Astrocyte (in vitro differentiated cells and primary cell): ENCODE data around the gene BRI3. TPM values are rescaled to one million over a fixed set of nuclear protein-coding genes. Genes with fewer than 3 reads are reported as not detected.
"Not testable (repeated sequence)": the region's sequence is repeated elsewhere in the genome, so short reads cannot be mapped to it uniquely, and the experiment has no call there.

Experiments used
- DNase-seq: peaks from one replicate; pipeline ENCODE4 v3.0.0-alpha.2; 2010; ENCODE audit warnings: low read depth
- FAIRE-seq: peaks from 2 replicates; lab custom pipeline; 2011; peaks lifted over from hg19 to GRCh38; lab: Jason Lieb, UNC
- H2AFZ ChIP-seq: 2 replicates; pipeline ENCODE4 v1.6.0; 2012; ENCODE audit warnings: low read depth, low read length, inconsistent platforms
- H3K27ac ChIP-seq: 2 replicates; pipeline ENCODE4 v1.5.1; 2011; ENCODE audit warnings: low read depth, low read length, inconsistent platforms
- H3K27me3 ChIP-seq: 2 replicates; pipeline ENCODE4 v1.6.0; 2011; ENCODE audit warnings: low read length, inconsistent platforms; ENCODE audit not compliant: insufficient read depth
- H3K36me3 ChIP-seq: 2 replicates; pipeline ENCODE4 v1.5.1; 2011; ENCODE audit warnings: low read length, inconsistent platforms; ENCODE audit not compliant: insufficient read depth
- H3K4me1 ChIP-seq: 2 replicates; pipeline ENCODE4 v1.5.1; 2011; ENCODE audit warnings: low read length, inconsistent platforms; ENCODE audit not compliant: insufficient read depth
- H3K4me2 ChIP-seq: 2 replicates; pipeline ENCODE4 v1.6.0; 2012; ENCODE audit warnings: low read length, inconsistent platforms
- H3K4me3 ChIP-seq: 2 replicates; pipeline ENCODE4 v1.5.1; 2011; ENCODE audit warnings: low read depth, mild to moderate bottlenecking, low read length, inconsistent platforms; ENCODE audit not compliant: insufficient read depth
- H3K79me2 ChIP-seq: 2 replicates; pipeline ENCODE4 v1.6.0; 2012; ENCODE audit warnings: mild to moderate bottlenecking, low read length, inconsistent platforms; ENCODE audit not compliant: insufficient read depth
- H3K9ac ChIP-seq: 2 replicates; pipeline ENCODE4 v1.6.0; 2012; ENCODE audit warnings: mild to moderate bottlenecking, low read length, inconsistent platforms
- H3K9me3 ChIP-seq: 2 replicates; pipeline ENCODE4 v1.5.1; 2012; ENCODE audit warnings: low read depth, mild to moderate bottlenecking, low read length, inconsistent platforms; ENCODE audit not compliant: insufficient read depth
- H4K20me1 ChIP-seq: 2 replicates; pipeline ENCODE4 v1.6.0; 2012; ENCODE audit warnings: low read length, inconsistent platforms; ENCODE audit not compliant: insufficient read depth
- H3K27ac Mint-ChIP-seq: one replicate; pipeline ENCODE4 v1.8.0; 2021; ENCODE audit warnings: mild to moderate bottlenecking, mixed read lengths; ENCODE audit not compliant: unreplicated experiment
- H3K27me3 Mint-ChIP-seq: one replicate; pipeline ENCODE4 v1.8.0; 2021; ENCODE audit warnings: low read depth, mixed read lengths; ENCODE audit not compliant: unreplicated experiment
- H3K36me3 Mint-ChIP-seq: one replicate; pipeline ENCODE4 v1.8.0; 2021; ENCODE audit warnings: low read depth, mixed read lengths; ENCODE audit not compliant: unreplicated experiment
- H3K4me1 Mint-ChIP-seq: one replicate; pipeline ENCODE4 v1.8.0; 2021; ENCODE audit warnings: low read depth, mixed read lengths; ENCODE audit not compliant: unreplicated experiment
- H3K4me3 Mint-ChIP-seq: one replicate; pipeline ENCODE4 v1.8.0; 2021; ENCODE audit warnings: mild to moderate bottlenecking, moderate library complexity, mixed read lengths; ENCODE audit not compliant: unreplicated experiment
- H3K9me3 Mint-ChIP-seq: one replicate; pipeline ENCODE4 v1.8.0; 2021; ENCODE audit warnings: mild to moderate bottlenecking, mixed read lengths; ENCODE audit not compliant: unreplicated experiment
- CTCF ChIP-seq: IDR thresholded peaks from 2 replicates; pipeline ENCODE4 v1.5.1; 2011; ENCODE audit warnings: low read depth, mild to moderate bottlenecking, inconsistent platforms, low read length, moderate library complexity; ENCODE audit not compliant: insufficient read depth
- EZH2 ChIP-seq: IDR thresholded peaks from 2 replicates; pipeline ENCODE4 v1.6.1; 2012; ENCODE audit warnings: mild to moderate bottlenecking, low read length, inconsistent platforms; ENCODE audit not compliant: insufficient read depth
- total RNA-seq: library from RNA; stranded (reverse); gene quantifications from 2 replicates; pipeline ENCODE4 v1.2.1, GENCODE V29; 2021

The BRI3 gene
- total RNA-seq, 1 donor from 2014 or later: 195 TPM

DNA sequence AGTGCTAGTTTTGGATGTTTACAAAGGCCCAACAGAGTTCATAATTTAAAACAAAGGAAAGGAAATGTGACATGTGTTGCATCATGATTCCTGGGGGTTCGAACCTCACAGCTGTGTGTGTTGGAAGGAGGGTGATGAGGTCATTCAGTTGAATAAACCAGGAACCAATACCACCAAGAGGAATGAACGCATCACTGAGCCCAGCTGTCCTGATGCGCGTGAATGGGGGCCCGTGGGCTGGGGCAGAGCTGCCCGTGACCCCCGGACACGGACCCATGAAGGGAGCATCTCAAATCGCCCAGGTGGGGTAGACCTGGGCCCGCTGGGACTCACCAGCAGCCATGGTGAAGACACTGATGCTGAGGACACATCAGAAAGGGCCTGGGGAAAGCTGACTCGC, 33.0 kb downstream of the BRI3 start:
- DNase-seq: no peak
- Histone ChIP-seq H3K79me2 (no peaks in the 10 kb centered on the region), H3K36me3 (no peaks in the 10 kb centered on the region), H3K9me3 (no peaks in the 10 kb centered on the region), H3K4me3 (no peak overlapping the region), H4K20me1 (no peaks in the 10 kb centered on the region), H3K4me2 (no peak overlapping the region), H2AFZ (no peak overlapping the region), H3K27me3 (no peaks in the 10 kb centered on the region), H3K4me1 (no peaks in the 10 kb centered on the region), H3K9ac (no peak overlapping the region), H3K27ac (no peak overlapping the region)
- H3K4me3 Mint-ChIP-seq: peak overlapping the region; percentile 40
- H3K27me3 Mint-ChIP-seq: no peaks in the 10 kb centered on the region
- TF ChIP-seq EZH2 (no peak), CTCF (no peak)
- FAIRE-seq: no peak
- H3K27ac Mint-ChIP-seq: peak overlapping the region; percentile 81
- peaks cover 16% of the 10 kb centered on the region for H3K4me1 Mint-ChIP-seq
- peaks cover 16% of the 10 kb centered on the region for H3K36me3 Mint-ChIP-seq
- H3K9me3 Mint-ChIP-seq: peaks cover 4% of the 10 kb centered on the region

DNA sequence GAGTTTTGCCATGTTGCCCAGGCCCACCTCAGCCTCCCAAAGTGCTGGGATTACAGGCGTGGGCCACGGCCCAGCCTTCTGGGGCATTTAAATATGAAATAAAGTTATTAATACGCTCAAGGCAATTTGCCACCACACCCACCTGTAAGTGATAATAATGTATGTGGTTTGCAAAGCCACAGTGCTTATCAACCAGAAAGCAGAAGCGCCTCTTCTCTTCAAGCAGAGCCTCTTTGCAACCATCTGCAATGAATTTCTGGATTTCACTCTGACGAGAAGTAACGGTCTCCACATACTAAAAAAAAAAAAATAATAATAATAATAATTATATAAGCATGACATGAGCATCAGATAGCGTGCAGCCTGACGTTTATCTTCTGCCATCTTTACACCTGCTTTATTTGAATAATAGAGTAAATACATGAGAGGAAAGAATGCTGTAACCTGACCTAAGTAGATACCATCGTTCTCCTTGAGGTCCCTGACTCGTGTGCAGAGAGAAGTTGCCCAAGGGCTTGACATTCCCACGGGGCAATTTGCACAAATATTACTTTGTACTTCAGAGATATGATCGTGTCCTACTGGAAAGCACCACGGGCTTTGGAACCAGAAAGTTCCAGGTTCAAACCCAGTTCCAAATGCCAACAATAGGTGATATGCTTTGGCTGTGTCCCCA, 34.0 kb downstream of the BRI3 start:
- Mint-ChIP-seq H3K4me1 (peaks cover 22% of the 10 kb centered on the region), H3K36me3 (peaks cover 16% of the 10 kb centered on the region), H3K4me3 (no peak overlapping the region), H3K9me3 (peaks cover 4% of the 10 kb centered on the region), H3K27me3 (no peaks in the 10 kb centered on the region), H3K27ac (no peak overlapping the region)
- Histone ChIP-seq H3K27ac (no peak overlapping the region), H3K36me3 (no peaks in the 10 kb centered on the region), H3K9me3 (no peaks in the 10 kb centered on the region), H4K20me1 (no peaks in the 10 kb centered on the region), H3K4me3 (no peak overlapping the region), H3K4me1 (no peaks in the 10 kb centered on the region), H2AFZ (no peak overlapping the region), H3K4me2 (no peak overlapping the region), H3K79me2 (no peaks in the 10 kb centered on the region), H3K9ac (no peak overlapping the region), H3K27me3 (no peaks in the 10 kb centered on the region)
- DNase-seq: no peak
- FAIRE-seq: no peak
- TF ChIP-seq CTCF: no peak
- TF ChIP-seq EZH2: no peak

DNA sequence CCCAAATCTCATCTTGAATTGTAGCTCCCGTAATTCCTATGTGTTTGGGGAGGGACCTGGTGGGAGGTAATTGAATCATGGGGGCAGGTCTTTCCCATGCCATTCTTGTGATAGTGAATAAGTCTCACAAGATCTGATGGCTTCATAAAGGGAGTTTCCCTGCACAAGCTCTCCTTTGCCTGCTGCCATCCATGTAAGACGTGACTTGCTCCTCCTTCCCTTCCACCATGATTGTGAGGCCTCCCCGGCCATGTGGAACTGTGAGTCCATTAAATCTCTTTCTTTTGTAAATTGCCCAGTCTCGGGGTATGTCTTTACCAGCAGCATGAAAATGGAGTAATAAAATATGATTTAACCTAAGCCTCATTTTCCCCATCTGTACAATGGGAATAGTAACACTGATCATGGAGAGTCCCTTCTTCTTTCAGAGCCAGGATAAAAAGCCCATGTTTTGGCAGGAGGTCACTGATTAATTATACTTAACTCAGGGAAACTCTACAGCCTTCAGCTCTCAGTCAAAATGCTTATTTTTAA, 34.6 kb downstream of the BRI3 start:
- peaks cover 16% of the 10 kb centered on the region for H3K36me3 Mint-ChIP-seq
- H3K4me2 ChIP-seq, H3K9me3 ChIP-seq, DNase-seq, H3K4me3 ChIP-seq, H3K27me3 Mint-ChIP-seq, H2AFZ ChIP-seq, H3K27ac ChIP-seq, H3K36me3 ChIP-seq, H3K9ac ChIP-seq, H3K4me1 ChIP-seq, H3K27me3 ChIP-seq, H3K9me3 Mint-ChIP-seq, H3K27ac Mint-ChIP-seq, H4K20me1 ChIP-seq, FAIRE-seq, H3K79me2 ChIP-seq, H3K4me3 Mint-ChIP-seq: not testable (repeated sequence)
- peaks cover 22% of the 10 kb centered on the region for H3K4me1 Mint-ChIP-seq
